Fibroblast of skin of back (primary cell): ENCODE data around the gene MERTK.
A peak's percentile ranks its signal among the peaks of the same experiment; 100 is the strongest.
"Not testable (repeated sequence)": the region's sequence is repeated elsewhere in the genome, so short reads cannot be mapped to it uniquely, and the experiment has no call there.

Experiments used
- DNase-seq: peaks from one replicate; pipeline ENCODE4 v3.0.0-alpha.2; 2013

Gene MERTK

GRCh38 chr2:111946294-111947114 is 48.1 kb downstream of the MERTK start:
- DNase-seq: peak; percentile 71

GRCh38 chr2:111947219-111947618 is 48.8 kb downstream of the MERTK start:
- DNase-seq: no peak

- no peak for DNase-seq
Measured at GRCh38 chr2:111948832-111949231, 50.4 kb downstream of the MERTK start.

GRCh38 chr2:111950236-111950635 is 51.8 kb downstream of the MERTK start:
- DNase-seq: no peak

GRCh38 chr2:111951486-111951885 is 53.1 kb downstream of the MERTK start:
- DNase-seq: peak; percentile 65

- DNase-seq: no peak
Measured at GRCh38 chr2:111952871-111953452, 54.6 kb downstream of the MERTK start.

- DNase-seq: no peak
Measured at GRCh38 chr2:111954602-111955332, 56.4 kb downstream of the MERTK start.

GRCh38 chr2:111957872-111958354 is 59.5 kb downstream of the MERTK start:
- DNase-seq: no peak

- DNase-seq: no peak
Measured at GRCh38 chr2:111958901-111959300, 60.5 kb downstream of the MERTK start.

GRCh38 chr2:111961663-111962062 is 63.3 kb downstream of the MERTK start:
- no peak for DNase-seq

- not testable (repeated sequence) for DNase-seq
Measured at GRCh38 chr2:111963086-111963485, 64.7 kb downstream of the MERTK start.

- not testable (repeated sequence) for DNase-seq
Measured at GRCh38 chr2:111963508-111963907, 65.1 kb downstream of the MERTK start.

- DNase-seq: no peak
Measured at GRCh38 chr2:111965062-111965461, 66.7 kb downstream of the MERTK start.

GRCh38 chr2:111966241-111966640 is 67.8 kb downstream of the MERTK start:
- DNase-seq: peak; percentile 39

- DNase-seq: no peak
Measured at GRCh38 chr2:111967018-111967417, 68.6 kb downstream of the MERTK start.

GRCh38 chr2:111970453-111970852 is 72.0 kb downstream of the MERTK start:
- DNase-seq: no peak

GRCh38 chr2:111972955-111973565 is 74.7 kb downstream of the MERTK start:
- DNase-seq: peak; percentile 76

GRCh38 chr2:111973701-111974100 is 75.3 kb downstream of the MERTK start:
- DNase-seq: no peak

GRCh38 chr2:111975053-111975552 is 76.7 kb downstream of the MERTK start:
- peak; percentile 94 for DNase-seq

- no peak for DNase-seq
Measured at GRCh38 chr2:111975819-111976218, 77.4 kb downstream of the MERTK start.

GRCh38 chr2:111977240-111977639 is 78.8 kb downstream of the MERTK start:
- DNase-seq: no peak

GRCh38 chr2:111978452-111979170 is 80.2 kb downstream of the MERTK start:
- no peak for DNase-seq
